ENCODE data around the gene PAFAH1B2.
"Not testable (repeated sequence)": the region's sequence is repeated elsewhere in the genome, so short reads cannot be mapped to it uniquely, and the experiment has no call there.

PAFAH1B2 gene

GRCh38 chr11:117183178-117183577 is 39.1 kb downstream of the PAFAH1B2 start:
- H3K27me3 ChIP-seq (ENCODE audit: low read depth); DNase-seq (ENCODE audit: low spot score in 2 of 2); H3K36me3 ChIP-seq (replicated peaks); H3K9me3 ChIP-seq; in situ Hi-C loops (cut with MboI; ENCODE audit: low sequenced_read_pairs); H3K4me3 ChIP-seq: not testable (repeated sequence)
- H3K4me1 ChIP-seq = peaks cover 16% of the 10 kb centered on the region

DNA sequence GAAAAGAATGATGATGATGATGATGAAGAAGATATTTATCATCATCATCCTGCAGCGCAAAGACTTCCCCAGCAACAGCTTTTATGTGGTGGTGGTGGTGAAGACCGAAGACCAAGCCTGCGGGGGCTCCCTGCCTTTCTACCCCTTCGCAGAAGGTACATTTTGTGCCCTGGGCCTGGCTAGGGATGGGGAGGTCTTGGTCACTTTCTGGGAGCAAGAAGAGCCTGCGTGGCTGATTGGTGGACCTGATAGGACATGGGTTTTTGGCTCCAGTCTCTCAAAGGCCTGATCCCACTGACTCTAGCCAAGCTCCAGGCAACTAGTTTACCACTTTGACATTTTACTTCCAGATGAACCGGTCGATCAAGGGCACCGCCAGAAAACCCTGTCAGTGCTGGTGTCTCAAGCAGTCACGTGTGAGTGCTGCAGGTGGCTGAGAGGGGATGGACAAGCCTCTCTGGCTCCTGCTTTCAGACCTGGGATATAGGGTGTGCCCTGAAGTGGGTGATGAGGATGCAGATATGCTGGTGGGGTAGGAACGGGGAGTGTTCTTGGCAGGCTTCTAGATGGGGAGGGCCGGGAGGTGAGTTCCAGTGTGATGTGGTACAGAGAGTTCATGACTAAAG is 39.8 kb downstream of the PAFAH1B2 start:
- no peak for DNase-seq (ENCODE audit: low spot score in 2 of 2)
- Histone ChIP-seq H3K4me3 (no peak overlapping the region), H3K4me1 (peaks cover 13% of the 10 kb centered on the region), H3K9me3 (no peaks in the 10 kb centered on the region), H3K36me3 (replicated peaks) (peaks cover 3% of the 10 kb centered on the region), H3K27me3 (ENCODE audit: low read depth) (no peaks in the 10 kb centered on the region)
- in situ Hi-C loops (cut with MboI; ENCODE audit: low sequenced_read_pairs) = no loop called here

DNA sequence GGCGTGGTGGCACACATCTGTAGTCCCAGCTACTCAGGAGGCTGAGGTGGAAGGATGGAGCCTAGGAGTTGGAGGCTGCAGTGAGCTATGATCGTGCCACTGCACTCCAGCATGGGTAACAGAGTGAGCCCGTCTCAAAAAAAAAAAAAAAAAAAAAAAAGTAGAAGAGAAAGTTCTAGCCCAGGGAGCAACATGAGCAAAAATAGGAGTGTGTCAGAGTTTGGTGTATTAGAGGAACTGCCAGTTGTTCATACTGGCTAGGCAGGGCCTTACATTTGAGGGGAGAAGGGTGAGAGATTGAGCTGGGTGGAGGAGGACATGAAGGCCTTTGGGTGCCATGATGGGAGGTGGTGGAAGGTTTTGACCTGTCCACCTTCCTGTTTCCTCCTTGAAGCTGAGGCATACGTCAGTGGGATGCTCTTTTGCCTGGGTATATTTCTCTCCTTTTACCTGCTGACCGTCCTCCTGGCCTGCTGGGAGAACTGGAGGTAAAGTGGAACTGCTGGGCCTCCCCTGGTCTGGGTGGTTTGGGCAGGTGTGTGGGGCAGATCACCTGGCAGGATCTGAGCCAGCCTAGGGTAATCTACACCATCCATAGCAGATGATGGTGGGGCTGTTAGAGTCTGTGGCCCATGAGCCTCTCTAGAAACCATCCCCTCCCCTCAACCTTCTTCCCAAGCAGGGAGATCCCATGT is 41.8 kb downstream of the PAFAH1B2 start:
- Histone ChIP-seq H3K4me1 (peaks cover under 1% of the 10 kb centered on the region; the same call in 1 of the 2 replicates), H3K4me3 (no peak overlapping the region), H3K9me3 (no peaks in the 10 kb centered on the region), H3K36me3 (replicated peaks) (peaks cover 3% of the 10 kb centered on the region), H3K27me3 (ENCODE audit: low read depth) (no peaks in the 10 kb centered on the region)
- DNase-seq (ENCODE audit: low spot score in 2 of 2) = no peak
- in situ Hi-C loops (cut with MboI; ENCODE audit: low sequenced_read_pairs) = no loop called here

DNA sequence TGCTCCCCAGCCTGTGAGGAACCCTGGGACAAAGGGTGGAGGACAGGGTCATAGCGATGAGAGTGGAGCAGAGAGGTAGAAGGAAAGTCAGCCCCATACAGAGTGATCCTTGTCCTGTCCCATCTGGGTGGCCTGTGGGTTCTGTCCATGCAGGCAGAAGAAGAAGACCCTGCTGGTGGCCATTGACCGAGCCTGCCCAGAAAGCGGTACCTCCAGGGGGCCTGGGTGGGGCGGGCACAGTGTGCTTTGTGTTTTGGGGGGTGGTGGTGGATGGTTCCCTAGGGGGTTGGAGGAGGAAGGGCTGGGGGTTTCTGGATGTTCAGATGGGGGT is 42.3 kb downstream of the PAFAH1B2 start:
- H3K9me3 ChIP-seq = no peaks in the 10 kb centered on the region
- no peaks in the 10 kb centered on the region for H3K27me3 ChIP-seq (ENCODE audit: low read depth)
- no peaks in the 10 kb centered on the region for H3K4me1 ChIP-seq
- in situ Hi-C loops (cut with MboI; ENCODE audit: low sequenced_read_pairs) = no loop called here
- peaks cover 3% of the 10 kb centered on the region for H3K36me3 ChIP-seq (replicated peaks)
- no peak overlapping the region for H3K4me3 ChIP-seq
- DNase-seq (ENCODE audit: low spot score in 2 of 2) = no peak

DNA sequence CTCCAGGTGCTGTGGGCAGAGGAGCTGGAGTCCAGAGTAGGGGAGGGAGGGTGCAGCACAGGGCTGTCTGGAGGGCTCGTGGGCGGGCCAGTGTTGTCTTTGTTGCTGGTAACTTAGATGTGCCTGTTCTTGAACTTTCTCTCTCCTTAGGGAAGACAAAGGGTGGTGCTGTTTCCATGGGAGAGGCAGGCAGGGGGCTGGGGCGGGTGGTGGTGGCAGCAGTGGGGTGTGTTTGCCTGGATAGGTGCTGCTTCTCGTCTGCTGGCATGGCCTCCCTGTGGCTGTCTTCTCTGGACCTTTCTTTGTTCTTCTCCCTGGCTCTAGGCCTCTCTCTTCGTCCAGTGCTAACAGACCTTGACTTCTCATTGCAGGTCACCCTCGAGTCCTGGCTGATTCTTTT is 42.9 kb downstream of the PAFAH1B2 start:
- DNase-seq (ENCODE audit: low spot score in 2 of 2) = no peak
- H3K9me3 ChIP-seq = no peaks in the 10 kb centered on the region
- peaks cover 2% of the 10 kb centered on the region for H3K36me3 ChIP-seq (replicated peaks)
- no peaks in the 10 kb centered on the region for H3K4me1 ChIP-seq
- H3K4me3 ChIP-seq = no peak overlapping the region
- in situ Hi-C loops (cut with MboI; ENCODE audit: low sequenced_read_pairs) = no loop called here
- H3K27me3 ChIP-seq (ENCODE audit: low read depth) = no peaks in the 10 kb centered on the region

GRCh38 chr11:117187428-117187798 is 43.3 kb downstream of the PAFAH1B2 start:
- H3K27me3 ChIP-seq (ENCODE audit: low read depth) = no peaks in the 10 kb centered on the region
- in situ Hi-C loops (cut with MboI; ENCODE audit: low sequenced_read_pairs) = no loop called here
- H3K4me3 ChIP-seq = no peak overlapping the region
- no peaks in the 10 kb centered on the region for H3K4me1 ChIP-seq
- no peak for DNase-seq (ENCODE audit: low spot score in 2 of 2)
- no peaks in the 10 kb centered on the region for H3K9me3 ChIP-seq
- no peaks in the 10 kb centered on the region; the same call in 1 of the 2 replicates for H3K36me3 ChIP-seq (replicated peaks)

GRCh38 chr11:117187799-117188481 is 43.9 kb downstream of the PAFAH1B2 start:
- H3K9me3 ChIP-seq = no peaks in the 10 kb centered on the region
- no peaks in the 10 kb centered on the region for H3K27me3 ChIP-seq (ENCODE audit: low read depth)
- H3K4me3 ChIP-seq = no peak overlapping the region
- in situ Hi-C loops (cut with MboI; ENCODE audit: low sequenced_read_pairs) = no loop called here
- H3K4me1 ChIP-seq = no peaks in the 10 kb centered on the region
- no peak for DNase-seq (ENCODE audit: low spot score in 2 of 2)
- no peaks in the 10 kb centered on the region; the same call in 1 of the 2 replicates for H3K36me3 ChIP-seq (replicated peaks)

GRCh38 chr11:117188620-117189081 is 44.6 kb downstream of the PAFAH1B2 start:
- in situ Hi-C loops (cut with MboI; ENCODE audit: low sequenced_read_pairs) = no loop called here
- Histone ChIP-seq H3K4me1 (no peaks in the 10 kb centered on the region), H3K9me3 (no peaks in the 10 kb centered on the region), H3K36me3 (replicated peaks) (no peaks in the 10 kb centered on the region; the same call in 1 of the 2 replicates), H3K27me3 (ENCODE audit: low read depth) (no peaks in the 10 kb centered on the region), H3K4me3 (no peak overlapping the region)
- no peak for DNase-seq (ENCODE audit: low spot score in 2 of 2)

GRCh38 chr11:117189191-117189940 is 45.3 kb downstream of the PAFAH1B2 start:
- no peak overlapping the region for H3K4me3 ChIP-seq
- H3K9me3 ChIP-seq = no peaks in the 10 kb centered on the region
- no peaks in the 10 kb centered on the region; the same call in 1 of the 2 replicates for H3K36me3 ChIP-seq (replicated peaks)
- H3K4me1 ChIP-seq = no peaks in the 10 kb centered on the region
- in situ Hi-C loops (cut with MboI; ENCODE audit: low sequenced_read_pairs) = no loop called here
- no peak for DNase-seq (ENCODE audit: low spot score in 2 of 2)
- H3K27me3 ChIP-seq (ENCODE audit: low read depth) = no peaks in the 10 kb centered on the region

- no peaks in the 10 kb centered on the region for H3K27me3 ChIP-seq (ENCODE audit: low read depth)
- no peak overlapping the region for H3K4me3 ChIP-seq
- no peaks in the 10 kb centered on the region for H3K9me3 ChIP-seq
- H3K36me3 ChIP-seq (replicated peaks) = no peaks in the 10 kb centered on the region; the same call in 1 of the 2 replicates
- DNase-seq (ENCODE audit: low spot score in 2 of 2) = no peak
- H3K4me1 ChIP-seq = no peaks in the 10 kb centered on the region
- in situ Hi-C loops (cut with MboI; ENCODE audit: low sequenced_read_pairs) = no loop called here
Measured at GRCh38 chr11:117189941-117190544, 46.0 kb downstream of the PAFAH1B2 start.

DNA sequence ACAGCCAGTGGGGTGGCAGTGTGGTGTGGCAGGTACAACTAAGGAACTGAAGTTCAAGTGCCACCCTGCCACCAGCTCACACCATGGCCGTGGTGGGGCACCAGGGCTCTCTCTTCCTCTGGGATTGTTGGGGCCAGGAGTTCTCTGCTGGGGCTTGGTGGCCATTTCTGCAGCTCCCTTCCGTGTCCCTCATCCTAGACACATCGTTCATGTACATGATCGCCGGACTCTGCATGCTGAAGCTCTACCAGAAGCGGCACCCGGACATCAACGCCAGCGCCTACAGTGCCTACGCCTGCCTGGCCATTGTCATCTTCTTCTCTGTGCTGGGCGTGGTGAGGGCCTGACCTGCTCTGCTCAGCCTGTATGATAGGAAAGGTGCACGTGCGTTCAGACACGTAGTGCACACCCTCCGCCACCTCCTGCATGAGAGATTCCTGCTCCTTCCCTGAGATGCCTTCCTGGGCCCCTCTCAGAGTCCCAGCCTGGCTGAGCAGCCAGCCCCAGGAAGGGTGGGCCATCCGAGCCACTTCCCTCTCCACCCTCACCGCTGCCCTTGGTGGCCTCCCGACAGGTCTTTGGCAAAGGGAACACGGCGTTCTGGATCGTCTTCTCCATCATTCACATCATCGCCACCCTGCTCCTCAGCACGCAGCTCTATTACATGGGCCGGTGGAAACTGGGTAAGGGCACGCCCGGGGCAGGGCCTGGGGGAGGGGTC is 47.8 kb downstream of the PAFAH1B2 start:
- H3K9me3 ChIP-seq = no peaks in the 10 kb centered on the region
- no peaks in the 10 kb centered on the region for H3K4me1 ChIP-seq
- in situ Hi-C loops (cut with MboI; ENCODE audit: low sequenced_read_pairs) = no loop called here

GRCh38 chr11:117192401-117192875 is 48.4 kb downstream of the PAFAH1B2 start:
- Histone ChIP-seq H3K9me3 (no peaks in the 10 kb centered on the region), H3K4me3 (no peak overlapping the region), H3K4me1 (no peaks in the 10 kb centered on the region), H3K27me3 (ENCODE audit: low read depth) (no peaks in the 10 kb centered on the region), H3K36me3 (replicated peaks) (no peaks in the 10 kb centered on the region; the same call in 1 of the 2 replicates)
- no peak for DNase-seq (ENCODE audit: low spot score in 2 of 2)
- in situ Hi-C loops (cut with MboI; ENCODE audit: low sequenced_read_pairs) = no loop called here

More for the DNA sequence above, 47.8 kb downstream of the PAFAH1B2 start:
- no peak overlapping the region for H3K4me3 ChIP-seq
- DNase-seq (ENCODE audit: low spot score in 2 of 2) = no peak
- H3K36me3 ChIP-seq (replicated peaks) = no peaks in the 10 kb centered on the region; the same call in 1 of the 2 replicates
- H3K27me3 ChIP-seq (ENCODE audit: low read depth) = no peaks in the 10 kb centered on the region

All from HAP-1 (cell line).